Activated CD4-positive, alpha-beta T cell treated with anti-CD3 and anti-CD28 coated beads, Interleukin-2, amount 50 U/mL, for 24 hours (primary cell): ENCODE results near the gene KIF13A.
"Not testable (repeated sequence)": the region's sequence is repeated elsewhere in the genome, so short reads cannot be mapped to it uniquely, and the experiment has no call there.

Experiments used
- DNase-seq, 2 donors: peaks; one replicate each; pipeline ENCODE4 v3.0.0-alpha.2; 2020; ENCODE audit warnings: low read depth in 1 of 2, low spot score in 1 of 2

KIF13A gene

DNA sequence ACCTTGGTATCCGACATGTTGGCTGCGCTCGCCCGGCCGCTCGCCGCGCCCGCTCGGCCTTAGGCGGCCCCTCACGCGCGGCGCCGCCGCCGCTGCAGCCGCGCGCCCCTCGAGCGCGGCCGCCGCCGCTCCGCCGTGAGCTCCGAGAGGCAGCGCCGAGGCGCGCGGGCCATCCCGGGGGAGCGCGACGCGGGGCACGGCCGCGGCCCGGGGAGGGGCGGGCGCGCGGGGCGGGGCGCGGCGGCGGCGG is at the start of gene KIF13A:
KIF13A (minus strand) TSS at position 189 of the 250 bp plus-strand sequence; CDS start at position 17, 172 bp downstream.
- DNase-seq = no peak

DNA sequence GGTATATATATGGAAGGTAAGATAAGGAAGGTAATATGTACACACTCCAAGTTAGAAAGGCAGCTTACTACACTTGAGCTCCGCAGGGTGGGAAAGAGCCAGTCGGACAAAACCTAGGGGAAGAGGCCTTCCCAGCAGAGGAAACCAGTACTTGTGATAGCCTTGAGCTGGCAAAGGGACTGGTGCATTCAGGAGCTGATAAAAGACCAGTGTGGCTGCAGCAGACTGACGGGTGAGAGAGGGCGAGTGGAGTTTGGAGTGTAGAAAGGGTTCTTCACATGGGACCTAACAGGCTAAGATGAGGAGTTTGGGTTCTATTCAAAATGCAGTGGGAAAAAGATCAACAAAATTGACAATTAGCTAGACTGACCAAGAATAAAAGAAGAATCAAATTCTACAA is 49.3 kb upstream of the KIF13A start:
- no peak for DNase-seq

DNA sequence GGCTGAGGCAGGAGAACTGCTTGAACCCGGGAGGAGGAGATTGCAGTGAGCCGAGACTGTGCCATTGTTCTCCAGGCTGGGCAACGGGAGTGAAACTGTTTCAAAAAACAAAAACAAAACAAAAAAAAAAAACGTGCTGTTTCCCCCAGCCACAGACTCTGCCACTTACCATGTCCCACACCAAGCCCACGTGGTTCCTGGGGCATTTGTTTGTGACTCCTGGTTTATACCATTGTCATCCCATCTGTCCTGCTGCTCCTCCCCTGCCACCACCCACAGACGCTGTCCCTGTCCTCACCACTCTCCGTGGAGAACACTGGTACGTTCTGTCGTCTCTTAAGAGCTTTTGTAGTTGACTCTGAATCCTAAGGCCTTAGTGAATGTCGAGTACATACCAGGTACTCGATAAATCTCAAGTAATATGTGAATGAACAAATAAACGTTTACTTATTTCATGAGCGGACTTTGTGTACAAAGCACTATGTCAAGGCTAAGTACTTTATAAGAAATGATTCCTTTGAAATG is 48.0 kb upstream of the KIF13A start:
- DNase-seq = no peak

DNA sequence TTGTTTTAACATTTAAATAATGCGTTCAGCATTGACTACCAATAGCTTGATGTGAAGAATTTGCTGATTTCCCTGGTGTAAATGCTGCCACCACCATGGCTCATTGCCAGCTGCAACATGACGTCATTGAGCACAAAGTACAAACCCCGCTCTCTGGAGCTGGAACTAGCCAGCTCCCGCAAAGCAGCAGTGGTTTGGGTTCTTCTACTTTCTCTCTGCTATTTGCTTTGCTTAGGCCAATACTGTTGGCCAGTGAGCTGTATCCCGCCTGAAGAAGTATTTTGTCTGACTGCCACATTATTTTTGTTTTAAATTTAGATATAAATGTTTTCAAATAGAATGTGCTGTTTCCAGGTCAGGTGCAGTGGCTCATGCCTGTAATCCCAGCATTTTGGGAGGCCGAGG is 47.4 kb upstream of the KIF13A start:
- DNase-seq = no peak

DNA sequence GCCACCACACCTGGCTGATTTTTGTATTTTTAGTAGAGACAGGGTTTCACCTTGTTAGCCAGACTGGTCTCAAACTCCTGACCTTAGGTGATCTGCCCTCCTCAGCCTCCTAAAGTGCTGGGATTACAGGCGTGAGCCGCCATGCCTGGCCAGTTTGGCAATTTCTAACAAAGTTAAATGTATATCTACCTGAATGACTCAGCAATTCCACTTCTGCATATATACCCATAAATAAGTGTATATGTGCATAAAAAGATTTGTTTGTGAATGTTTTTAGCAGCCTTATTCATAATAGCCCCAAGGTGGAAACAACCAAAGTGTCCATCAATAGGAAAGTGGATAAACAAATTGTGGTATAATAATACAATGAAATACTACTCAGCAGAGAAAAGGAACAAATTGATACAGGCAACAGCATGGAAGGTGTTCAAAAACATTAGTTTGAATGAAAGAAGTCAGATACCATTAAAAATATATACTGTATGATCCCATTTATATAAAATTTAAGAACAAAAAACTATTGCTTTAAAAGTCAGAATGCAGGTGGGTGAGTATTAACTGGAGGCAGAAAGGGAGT is 44.3 kb upstream of the KIF13A start:
- no peak for DNase-seq

DNA sequence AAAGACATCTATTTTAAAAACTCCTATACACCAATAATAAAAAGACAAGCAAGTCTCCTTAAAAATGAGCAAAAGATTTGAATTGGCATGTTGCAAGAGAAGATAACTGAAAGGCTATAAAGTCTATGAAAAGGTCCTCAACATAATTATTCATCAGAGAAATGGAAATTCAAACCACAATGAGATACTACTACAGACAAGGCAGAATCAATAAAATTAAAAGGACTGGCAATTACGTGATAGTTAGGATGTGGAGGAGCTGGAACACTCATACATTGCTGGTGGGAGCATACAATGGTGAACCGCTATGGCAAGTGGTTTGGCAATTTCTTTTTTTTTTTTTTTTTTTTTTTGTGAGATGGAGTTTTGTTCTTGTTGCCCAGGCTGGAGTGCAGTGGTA is 43.8 kb upstream of the KIF13A start:
- no peak for DNase-seq

DNA sequence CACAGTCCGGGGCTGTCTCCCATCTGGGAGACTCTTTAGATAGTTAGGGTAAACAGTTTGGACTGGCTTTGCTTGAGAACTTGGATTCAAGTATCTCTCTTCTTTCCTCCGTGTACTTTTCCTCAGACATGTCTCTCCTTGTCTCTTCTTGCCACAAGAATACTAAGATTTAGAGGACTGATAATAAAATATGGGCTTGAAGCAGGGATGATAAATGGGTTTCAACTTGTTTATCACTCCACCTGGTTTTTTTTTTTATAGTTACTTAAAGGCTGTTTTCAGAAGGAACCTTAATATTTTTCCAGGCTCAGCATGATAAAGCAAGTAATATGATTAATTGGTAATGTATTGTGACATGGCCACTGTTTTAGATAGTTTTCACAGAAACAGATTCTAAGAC is 40.9 kb upstream of the KIF13A start:
- DNase-seq = no peak

DNA sequence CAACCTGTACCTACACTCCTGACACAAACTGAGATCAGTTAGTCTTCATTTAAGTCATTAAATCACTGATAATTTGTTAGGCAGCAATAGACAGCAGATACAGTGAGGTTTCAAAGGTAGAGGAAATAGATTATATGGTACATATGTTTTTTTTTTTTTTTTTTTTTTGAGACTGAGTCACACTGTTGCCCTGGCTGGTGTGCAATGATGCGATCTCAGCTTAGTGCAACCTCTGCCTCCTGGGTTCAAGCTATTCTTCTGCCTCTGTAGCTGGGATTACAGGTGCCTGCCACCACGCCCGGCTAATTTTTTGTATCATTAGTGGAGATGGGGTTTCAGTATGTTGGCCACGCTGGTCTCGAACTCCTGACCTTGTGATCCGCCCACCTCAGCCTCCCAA is 38.2 kb upstream of the KIF13A start:
- DNase-seq = no peak

DNA sequence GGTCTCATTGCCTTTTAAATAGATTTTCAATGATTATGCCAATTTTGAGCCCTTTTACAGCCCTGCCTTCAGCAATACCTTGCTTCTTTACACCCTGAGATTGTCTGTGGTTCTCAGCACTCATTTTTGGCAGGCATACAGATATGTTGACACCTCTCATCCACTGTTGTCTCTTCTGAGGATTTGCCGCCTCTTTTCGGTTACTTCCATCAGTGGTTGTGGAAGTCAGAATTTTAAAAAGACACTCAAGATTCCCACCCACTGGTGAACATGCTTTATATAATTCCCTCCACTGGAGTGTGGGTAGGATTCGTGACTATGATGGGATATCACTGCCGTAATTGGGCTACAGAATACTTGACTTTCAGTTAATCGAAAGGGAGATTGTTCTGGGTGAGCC is 37.4 kb upstream of the KIF13A start:
- DNase-seq = no peak

DNA sequence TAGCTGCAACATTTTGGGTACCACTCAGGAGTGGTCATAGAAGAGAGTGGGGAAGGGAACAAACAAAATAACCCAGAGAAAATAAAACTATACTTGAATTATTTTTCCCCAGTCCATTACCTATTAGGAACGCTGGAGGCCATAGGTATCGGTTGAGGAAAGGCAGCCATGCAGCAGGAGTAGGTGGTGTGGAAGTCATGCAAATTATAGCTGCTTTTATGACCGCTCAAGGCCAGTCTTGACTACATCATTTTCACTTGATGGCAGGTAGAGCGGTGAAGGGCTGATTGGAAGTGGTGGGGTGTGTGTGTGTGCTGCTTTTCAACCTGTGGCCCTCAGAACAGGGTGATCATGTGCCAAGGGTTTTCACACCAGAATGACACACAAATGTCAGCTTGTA is 36.5 kb upstream of the KIF13A start:
- DNase-seq = no peak

DNA sequence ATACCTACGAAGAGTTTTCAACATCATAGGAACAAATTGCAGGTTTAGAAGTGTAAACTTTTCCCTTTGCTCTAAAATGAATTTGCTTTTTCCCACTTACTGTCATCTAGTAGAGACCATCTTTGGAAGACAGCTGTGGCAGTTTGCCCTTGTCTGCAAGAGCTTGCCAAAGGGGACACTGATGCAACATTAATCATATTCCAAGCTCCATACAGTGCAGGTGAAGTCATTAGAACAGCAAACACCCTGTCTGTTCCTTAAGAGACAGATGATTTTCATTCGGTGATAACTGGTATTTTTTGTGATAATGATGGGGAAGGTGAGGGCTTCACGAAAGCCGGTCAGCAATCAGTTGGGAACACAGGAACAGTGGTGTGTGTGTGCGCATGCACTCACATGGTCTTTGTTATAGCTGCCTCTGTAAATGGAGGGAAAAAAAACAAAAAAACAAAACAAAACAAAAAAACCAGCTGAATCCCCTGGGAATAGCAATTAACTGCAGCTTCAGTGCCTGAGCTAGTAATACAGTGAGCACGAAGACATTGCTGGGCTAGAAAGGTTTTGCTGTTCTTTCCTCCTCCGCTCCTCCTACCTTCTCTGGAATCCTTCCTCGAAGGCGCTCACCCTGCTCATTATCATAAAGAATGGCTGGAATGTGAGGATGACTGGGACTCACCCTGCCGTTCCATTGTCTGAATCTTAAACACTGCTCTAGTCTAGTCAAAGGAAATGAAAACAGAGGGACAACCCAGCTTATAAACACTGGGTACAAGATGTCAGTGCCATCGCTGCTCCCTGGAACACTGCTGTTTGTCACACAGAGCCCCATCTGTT is 35.2 kb upstream of the KIF13A start:
- DNase-seq = no peak

DNA sequence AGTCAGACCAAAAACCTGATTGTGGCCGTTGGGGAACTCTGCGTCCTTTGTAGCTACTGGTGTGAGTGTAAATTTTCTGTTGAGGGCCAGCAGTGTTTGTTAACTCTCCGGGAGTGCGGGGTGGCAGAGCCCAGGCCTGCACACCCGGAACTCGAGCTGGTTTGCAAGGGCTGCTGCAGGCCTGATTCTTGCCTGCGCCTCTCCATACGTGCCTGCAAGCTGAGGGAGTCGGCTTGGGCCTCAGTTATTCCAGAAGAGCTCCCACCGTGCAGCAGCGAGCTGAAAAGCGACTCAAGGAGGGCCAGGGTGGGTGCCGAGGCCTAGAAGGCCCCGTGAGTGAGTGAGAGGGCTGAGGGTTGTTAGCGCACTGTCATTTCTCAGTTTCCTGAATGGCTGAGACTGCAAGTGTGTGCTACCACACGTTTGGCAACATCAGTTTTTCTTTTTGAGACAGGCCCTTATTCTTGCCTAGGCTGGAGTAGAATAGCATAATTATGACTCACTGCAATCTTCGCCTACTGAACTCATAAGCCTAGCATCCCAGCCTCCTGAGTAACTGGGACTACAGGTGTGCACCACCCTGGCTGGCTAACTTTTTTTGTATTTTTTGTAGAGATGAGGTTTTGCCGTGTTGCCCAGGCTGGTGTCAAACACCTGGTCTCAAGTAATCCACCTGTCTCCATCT is 33.9 kb upstream of the KIF13A start:
- no peak for DNase-seq

DNA sequence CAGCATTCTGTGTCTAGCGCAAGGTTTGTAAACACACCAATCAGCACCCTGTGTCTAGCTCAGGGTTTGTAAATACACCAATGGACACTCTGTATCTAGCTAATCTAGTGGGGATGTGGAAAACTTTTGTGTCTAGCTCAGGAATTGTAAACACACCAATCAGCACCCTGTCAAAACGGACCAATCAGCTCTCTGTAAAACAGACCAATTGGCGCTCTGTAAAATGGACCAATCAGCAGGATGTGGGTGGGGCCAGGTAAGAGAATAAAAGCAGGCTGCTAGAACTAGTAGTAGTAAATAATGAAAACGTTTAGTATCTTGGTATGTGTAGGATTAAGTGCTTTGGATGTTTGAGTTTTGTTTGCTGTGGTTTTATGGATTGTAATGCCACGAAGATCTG is 33.1 kb upstream of the KIF13A start:
- DNase-seq = not testable (repeated sequence)

DNA sequence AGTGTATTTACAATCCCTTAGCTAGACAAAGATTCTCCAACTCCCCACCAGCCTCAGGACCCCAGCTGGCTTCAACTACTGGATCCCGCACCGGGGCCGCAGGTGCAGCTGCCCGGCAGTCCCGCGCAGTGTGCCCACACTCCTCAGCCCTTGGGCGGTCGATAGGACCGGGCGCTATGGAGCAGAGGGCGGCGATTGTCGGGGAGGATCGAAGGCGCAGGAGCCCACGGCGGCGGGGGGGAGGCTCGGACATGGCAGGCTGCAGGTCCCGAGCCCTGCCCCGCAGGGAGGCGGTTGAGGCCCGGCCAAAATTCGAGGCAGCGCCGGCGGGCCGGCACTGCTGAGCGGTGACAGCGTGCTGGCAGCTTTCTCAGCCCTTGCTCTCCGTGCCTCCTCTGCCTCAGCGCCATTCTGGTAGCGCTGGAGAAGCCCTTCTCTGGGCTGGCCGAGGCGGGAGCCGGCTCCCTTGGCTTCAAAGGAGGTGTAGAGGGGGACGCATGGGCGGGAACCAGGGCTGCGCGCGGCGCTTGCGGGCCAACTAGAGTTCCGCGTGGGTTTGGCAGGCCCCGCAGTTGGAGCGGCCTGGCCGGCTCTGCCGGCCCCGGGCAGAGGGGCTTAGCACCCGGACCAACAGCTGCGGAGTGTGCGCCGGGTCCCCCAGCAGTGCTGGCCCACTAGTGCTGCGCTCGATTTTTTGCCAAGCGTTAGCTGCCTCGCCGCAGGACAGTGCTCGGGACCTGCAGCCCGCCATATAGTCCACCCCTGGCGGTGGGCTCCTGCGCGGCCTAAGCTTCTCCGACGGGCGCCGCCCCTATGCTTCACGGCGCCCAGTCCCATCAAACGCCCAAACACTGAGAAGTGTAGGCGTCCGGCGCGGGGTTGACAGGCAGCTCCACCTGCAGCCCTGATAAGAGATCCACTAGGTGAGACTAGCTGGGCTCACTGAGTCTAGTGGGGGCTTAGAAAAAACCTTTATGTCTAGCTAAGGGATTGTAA is 32.4 kb upstream of the KIF13A start:
- DNase-seq = no peak

DNA sequence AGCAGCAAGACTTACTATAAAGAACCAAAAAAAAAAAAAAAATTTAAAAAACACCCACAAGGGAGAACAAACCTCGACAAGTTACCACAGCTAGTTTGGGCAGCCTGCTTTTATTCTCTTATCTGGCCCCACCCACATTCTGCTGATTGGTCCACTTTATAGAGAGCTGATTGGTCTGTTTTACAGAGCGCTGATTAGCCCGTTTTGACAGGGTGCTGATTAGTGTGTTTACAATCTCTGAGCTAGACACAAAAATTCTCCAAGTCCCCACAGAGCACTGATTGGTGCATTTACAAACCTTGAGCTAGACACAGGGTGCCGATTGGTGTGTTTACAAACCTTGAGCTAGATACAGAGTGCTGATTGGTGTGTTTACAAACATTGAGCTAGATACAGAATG is 31.7 kb upstream of the KIF13A start:
- not testable (repeated sequence) for DNase-seq

DNA sequence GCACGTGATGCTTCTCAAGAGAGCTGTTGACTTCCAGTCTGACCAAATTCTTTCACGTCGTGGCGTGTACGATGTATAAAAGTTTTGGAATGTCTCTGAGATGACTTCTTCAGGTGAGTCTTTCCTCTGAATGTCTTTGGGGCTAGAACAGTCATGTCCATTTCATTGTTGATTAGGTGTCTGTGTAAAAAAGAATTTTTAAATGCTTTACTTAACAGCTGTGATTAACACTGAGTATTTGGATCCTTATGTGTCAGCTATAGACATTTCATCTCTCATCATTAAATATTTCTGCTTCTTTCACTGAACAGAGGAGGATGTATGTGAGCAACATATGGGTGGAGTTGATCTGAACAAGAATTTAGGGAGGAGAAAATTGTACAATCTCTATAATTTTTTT is 29.3 kb upstream of the KIF13A start:
- DNase-seq = no peak

DNA sequence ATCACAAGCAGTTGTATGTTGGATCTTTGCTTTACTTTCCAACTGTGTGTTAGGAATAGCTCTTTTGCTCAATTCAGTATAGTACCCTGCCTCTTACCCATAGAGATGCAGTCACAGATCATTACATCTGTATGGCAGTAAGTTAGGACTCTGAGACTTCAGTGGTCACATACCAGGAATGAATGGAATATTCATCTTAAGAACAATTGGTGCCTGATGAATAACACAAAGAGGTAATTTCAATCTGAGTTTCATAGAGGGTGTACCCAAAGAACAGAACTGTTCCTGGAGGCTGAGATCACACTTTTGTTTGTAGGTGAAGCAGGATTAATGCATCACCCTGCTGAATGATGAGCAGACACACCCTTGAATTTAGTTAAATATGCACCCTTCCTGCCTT is 28.7 kb upstream of the KIF13A start:
- no peak for DNase-seq

DNA sequence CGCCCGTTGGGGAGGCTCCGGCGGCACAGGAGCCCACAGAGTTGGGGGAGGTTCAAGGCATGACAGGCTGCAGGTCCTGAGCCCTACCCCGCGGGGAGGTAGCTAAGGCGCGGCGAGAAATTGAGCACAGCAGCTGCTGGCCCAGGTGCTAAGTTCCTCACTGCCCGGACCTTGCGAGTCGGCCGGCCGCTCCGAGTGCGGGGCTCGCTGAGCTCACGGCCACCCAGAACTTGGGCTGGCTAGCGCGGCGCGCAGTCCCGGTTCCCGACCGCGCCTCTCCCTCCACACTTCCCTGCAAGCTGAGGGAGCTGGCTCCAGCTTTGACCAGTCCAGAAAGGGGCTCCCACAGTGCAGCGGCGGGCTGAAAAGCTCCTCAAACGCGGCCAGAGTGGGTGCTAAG is 23.9 kb upstream of the KIF13A start:
- DNase-seq = no peak

DNA sequence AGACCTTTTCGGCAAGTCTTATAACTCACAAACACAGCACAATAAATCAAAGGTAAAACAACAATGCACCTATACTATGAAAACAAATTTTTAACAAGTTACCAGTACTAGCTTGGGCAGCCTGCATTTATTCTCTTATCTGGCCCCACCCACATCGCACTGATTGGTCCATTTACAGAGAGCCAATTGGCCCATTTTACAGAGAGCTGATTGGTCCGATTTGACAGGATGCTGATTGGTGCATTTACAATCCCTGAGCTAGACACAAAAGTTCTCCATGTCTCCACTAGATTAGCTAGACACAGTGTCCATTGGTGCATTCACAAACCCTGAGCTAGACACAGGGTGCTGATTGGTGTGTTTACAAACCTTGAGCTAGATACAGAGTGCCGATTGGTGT is 23.1 kb upstream of the KIF13A start:
- DNase-seq = not testable (repeated sequence)

DNA sequence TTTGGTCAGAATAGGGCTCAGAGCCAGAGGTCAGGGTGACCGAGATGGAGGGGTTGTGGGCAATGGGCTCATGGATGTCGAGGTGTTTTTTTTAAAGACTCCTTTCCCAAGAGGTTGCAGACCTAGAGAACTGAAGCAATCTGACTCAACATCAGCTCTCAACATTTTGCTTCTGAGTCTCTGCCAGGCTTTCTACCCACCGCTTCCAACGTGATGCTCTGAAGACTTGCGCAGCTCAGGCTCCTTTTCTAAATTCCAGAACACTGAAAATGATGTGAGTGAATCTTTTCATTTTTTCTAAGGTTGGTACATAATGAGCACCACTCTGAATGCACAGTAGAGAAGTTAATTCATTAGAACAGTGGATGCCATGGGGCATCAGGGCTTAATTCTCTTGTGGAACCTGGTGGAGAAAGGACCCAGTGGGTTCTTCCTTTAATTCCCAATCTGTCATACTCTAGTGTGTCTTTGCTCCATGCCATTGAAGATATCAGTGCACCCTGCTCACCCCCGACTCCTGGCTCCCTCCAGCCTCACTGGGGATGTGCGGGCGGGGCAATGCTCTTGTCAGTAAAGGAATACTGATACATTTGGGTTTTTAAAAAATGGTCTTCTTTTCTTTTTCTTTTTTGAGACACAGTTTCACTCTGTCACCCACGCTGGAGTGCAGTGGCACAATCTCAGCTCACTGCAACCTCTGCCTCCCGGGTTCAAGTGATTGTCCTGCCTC is 17.0 kb upstream of the KIF13A start:
- no peak for DNase-seq

DNA sequence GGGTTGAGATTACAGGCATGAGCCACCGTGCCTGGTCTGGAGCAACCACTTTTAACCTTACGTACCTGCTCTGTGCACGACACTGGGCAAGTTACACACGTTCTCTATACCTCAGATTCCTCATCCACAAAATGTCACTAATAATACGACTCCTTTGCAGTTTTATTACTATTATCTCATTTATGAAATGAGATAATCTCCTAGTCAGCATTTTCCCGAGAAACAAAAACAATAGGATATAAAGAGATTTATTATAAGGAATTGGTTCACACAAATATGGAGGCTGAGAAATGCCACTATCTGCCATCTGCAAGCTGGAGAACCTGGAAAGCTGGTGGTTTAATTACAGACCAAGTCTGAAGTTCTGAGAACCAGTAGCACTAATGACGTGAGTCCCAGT is 12.0 kb upstream of the KIF13A start:
- DNase-seq = no peak
